GM20000 (cell line): ENCODE results near the gene IL1R1.
"Not testable (repeated sequence)": the region's sequence is repeated elsewhere in the genome, so short reads cannot be mapped to it uniquely, and the experiment has no call there.

Experiments
- DNase-seq: peaks from one replicate; pipeline ENCODE4 v3.0.0; 2012; ENCODE audit warnings: low spot score
- TF ChIP-seq, protein P1 (sequence below): IDR thresholded peaks from 2 replicates; pipeline ENCODE4 v1.5.1; 2012; ENCODE audit warnings: mild to moderate bottlenecking, control low read depth; ENCODE audit errors: extremely low read depth, missing control alignments

IL1R1 gene

GRCh38 chr2:102122115-102122514, 20.4 kb upstream of the IL1R1 start:
- DNase-seq: no peak
- TF ChIP-seq, protein P1, sequence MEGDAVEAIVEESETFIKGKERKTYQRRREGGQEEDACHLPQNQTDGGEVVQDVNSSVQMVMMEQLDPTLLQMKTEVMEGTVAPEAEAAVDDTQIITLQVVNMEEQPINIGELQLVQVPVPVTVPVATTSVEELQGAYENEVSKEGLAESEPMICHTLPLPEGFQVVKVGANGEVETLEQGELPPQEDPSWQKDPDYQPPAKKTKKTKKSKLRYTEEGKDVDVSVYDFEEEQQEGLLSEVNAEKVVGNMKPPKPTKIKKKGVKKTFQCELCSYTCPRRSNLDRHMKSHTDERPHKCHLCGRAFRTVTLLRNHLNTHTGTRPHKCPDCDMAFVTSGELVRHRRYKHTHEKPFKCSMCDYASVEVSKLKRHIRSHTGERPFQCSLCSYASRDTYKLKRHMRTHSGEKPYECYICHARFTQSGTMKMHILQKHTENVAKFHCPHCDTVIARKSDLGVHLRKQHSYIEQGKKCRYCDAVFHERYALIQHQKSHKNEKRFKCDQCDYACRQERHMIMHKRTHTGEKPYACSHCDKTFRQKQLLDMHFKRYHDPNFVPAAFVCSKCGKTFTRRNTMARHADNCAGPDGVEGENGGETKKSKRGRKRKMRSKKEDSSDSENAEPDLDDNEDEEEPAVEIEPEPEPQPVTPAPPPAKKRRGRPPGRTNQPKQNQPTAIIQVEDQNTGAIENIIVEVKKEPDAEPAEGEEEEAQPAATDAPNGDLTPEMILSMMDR: no peak

DNA sequence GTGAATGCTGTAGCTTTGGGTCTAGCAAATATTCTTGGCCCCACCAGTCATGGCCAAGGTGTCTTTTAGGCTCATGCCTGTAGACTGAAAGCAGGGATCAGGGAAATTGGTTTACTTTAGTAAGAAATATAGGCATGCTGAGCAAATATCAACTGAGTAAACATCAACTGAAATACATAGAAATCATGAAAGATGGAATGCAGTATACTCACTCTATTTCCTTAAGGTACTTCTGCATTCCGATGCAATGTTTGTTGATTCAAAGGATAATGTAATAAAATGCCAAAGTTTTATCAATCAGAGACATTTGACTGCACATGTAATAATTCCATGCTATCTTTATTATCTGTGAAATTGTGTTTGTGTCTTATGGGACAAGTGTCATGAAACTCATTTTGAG, 19.6 kb upstream of the IL1R1 start:
- TF ChIP-seq, protein P1: no peak
- no peak for DNase-seq

DNA sequence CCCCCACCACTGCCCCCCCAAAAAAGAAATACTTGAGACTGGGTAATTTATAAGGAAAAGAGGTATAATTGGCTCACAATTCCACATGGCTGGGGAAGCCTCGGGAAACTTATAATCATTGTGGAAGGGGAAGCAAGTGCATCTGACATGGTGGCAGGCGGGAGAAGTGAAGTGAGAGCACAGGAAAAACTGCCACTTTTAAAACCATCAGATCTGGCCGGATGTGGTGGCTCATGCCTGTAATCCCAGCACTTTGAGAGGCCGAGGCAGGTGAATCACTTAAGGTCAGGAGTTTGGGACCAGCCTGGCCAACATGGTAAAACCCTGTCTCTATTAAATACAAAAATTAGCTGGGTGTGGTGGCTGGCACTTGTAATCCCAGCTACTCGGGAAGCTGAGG, 18.1 kb upstream of the IL1R1 start:
- DNase-seq: not testable (repeated sequence)

- DNase-seq: no peak
- TF ChIP-seq, protein P1: no peak
These were observed 16.4 kb upstream of the IL1R1 start for GRCh38 chr2:102126169-102126568.

DNA sequence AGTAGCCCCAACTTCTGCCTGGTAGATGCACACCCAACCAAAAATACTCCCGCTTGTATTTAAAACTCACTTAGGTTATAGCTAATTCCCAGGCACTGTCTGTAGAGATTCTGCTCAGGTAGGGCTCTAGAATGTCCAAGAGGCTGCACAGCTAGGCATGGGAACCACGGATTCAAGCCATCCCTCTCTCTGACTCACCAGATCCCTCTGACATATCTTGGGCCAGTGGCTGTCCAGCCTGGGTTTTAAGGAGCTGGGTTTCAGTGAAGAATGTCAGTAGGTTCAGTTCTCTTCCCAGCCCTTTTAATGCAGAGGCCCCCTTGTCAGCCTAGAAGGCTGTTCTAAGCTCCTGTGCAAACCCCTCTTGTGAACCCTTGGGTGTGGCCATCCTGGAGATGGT, 15.9 kb upstream of the IL1R1 start:
- TF ChIP-seq, protein P1: no peak
- no peak for DNase-seq

DNA sequence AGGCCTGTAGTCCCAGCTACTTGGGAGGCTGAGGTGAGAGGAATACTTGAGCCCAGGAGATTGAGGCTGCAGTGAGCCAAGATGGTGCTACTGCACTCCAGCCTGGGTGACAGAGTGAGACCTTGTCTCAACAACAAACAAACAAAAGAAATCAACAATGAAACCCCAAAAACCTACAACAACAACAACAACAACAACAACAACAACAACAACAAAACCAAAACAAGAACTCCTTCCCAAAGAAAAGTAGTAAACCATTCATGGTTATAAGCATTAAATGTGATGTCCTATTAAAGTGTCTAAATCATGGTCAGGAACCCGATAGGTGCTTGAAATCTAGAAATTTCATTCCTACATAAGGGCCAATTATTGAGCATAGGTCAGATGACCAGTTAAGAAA, 13.5 kb upstream of the IL1R1 start:
- DNase-seq: no peak
- TF ChIP-seq, protein P1: no peak

DNA sequence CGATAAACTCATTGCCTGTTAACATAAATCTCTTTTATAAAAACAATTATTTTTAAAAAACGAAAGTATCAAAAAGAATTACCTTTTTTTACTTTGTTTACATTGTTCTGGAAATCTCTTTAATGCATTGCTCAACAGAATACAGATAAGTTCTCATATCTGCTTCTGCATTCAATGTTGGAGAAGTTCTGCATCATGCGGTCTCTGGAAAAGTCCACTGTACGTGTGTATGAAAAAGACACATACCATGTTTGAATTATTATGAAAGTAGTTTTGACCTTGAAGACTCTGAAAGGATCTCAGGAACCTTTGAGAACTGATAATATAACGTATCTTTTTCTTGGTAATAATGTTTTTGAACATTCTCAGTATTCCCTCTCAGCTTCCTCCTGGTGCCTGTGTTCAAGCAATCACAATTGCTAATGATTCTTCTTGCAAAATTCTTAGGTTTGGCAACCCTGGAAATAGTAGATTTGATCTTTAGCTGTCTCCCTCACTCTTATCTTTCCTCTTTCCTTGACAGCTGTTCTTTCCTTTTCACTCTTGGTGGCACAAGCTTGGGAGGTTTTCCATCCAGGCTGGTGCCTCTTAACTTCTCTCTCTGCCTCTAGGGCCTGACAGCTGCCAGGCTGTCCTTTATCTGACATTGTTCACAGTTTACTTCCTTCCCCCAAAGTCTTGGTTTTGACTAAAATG, 12.4 kb upstream of the IL1R1 start:
- no peak for DNase-seq
- TF ChIP-seq, protein P1: no peak

GRCh38 chr2:102130647-102130991, 11.9 kb upstream of the IL1R1 start:
- DNase-seq: no peak
- TF ChIP-seq, protein P1: no peak
